ENCODE results near the gene FAM111A.
"Not testable (repeated sequence)": the region's sequence is repeated elsewhere in the genome, so short reads cannot be mapped to it uniquely, and the experiment has no call there.

Gene FAM111A

GRCh38 chr11:59142530-59143507 is at the start of gene FAM111A:
FAM111A (plus strand) TSS chr11:59142856; CDS start chr11:59148873, 6,017 bp downstream.
- peak; percentile 76 for DNase-seq

GRCh38 chr11:59093576-59093975 is 49.1 kb upstream of the FAM111A start:
- not testable (repeated sequence) for DNase-seq

- not testable (repeated sequence) for DNase-seq
Observed at GRCh38 chr11:59095225-59095624, 47.4 kb upstream of the FAM111A start.

GRCh38 chr11:59095972-59096575 is 46.6 kb upstream of the FAM111A start:
- DNase-seq: not testable (repeated sequence)

GRCh38 chr11:59097113-59097708 is 45.4 kb upstream of the FAM111A start:
- peak; percentile 2 for DNase-seq

GRCh38 chr11:59097938-59098337 is 44.7 kb upstream of the FAM111A start:
- not testable (repeated sequence) for DNase-seq

GRCh38 chr11:59102259-59102765 is 40.3 kb upstream of the FAM111A start:
- no peak for DNase-seq

- DNase-seq: peak; percentile 45
Observed at GRCh38 chr11:59106363-59107336, 36.0 kb upstream of the FAM111A start, which contains the start of gene FAM111B. FAM111B (plus strand) TSS chr11:59107237; CDS start chr11:59109626, 2,389 bp downstream.

- not testable (repeated sequence) for DNase-seq
Observed at GRCh38 chr11:59107721-59108120, 34.9 kb upstream of the FAM111A start.

GRCh38 chr11:59112494-59112893 is 30.2 kb upstream of the FAM111A start:
- no peak for DNase-seq

GRCh38 chr11:59114344-59114743 is 28.3 kb upstream of the FAM111A start:
- no peak for DNase-seq

GRCh38 chr11:59115553-59115952 is 27.1 kb upstream of the FAM111A start:
- no peak for DNase-seq

GRCh38 chr11:59117774-59118173 is 24.9 kb upstream of the FAM111A start:
- no peak for DNase-seq

- DNase-seq: no peak
Observed at GRCh38 chr11:59119826-59120225, 22.8 kb upstream of the FAM111A start.

- peak; percentile 66 for DNase-seq
Observed at GRCh38 chr11:59135648-59136461, 6.8 kb upstream of the FAM111A start.

GRCh38 chr11:59136551-59136950 is 6.1 kb upstream of the FAM111A start:
- not testable (repeated sequence) for DNase-seq

GRCh38 chr11:59137190-59137589 is 5.5 kb upstream of the FAM111A start:
- DNase-seq: no peak

GRCh38 chr11:59138643-59139042 is 4.0 kb upstream of the FAM111A start:
- DNase-seq: no peak

- DNase-seq: no peak
Observed at GRCh38 chr11:59141191-59141590, 1.5 kb upstream of the FAM111A start.

- no peak for DNase-seq
Observed at GRCh38 chr11:59141673-59142460, 789 bp upstream of the FAM111A start.

All from NK-92 treated with Interleukin-12 subunit alpha and Interleukin-12 subunit beta, amount 100 ng/mL, for 24 hours (cell line).